ENCODE data around the gene AFMID.

DNA sequence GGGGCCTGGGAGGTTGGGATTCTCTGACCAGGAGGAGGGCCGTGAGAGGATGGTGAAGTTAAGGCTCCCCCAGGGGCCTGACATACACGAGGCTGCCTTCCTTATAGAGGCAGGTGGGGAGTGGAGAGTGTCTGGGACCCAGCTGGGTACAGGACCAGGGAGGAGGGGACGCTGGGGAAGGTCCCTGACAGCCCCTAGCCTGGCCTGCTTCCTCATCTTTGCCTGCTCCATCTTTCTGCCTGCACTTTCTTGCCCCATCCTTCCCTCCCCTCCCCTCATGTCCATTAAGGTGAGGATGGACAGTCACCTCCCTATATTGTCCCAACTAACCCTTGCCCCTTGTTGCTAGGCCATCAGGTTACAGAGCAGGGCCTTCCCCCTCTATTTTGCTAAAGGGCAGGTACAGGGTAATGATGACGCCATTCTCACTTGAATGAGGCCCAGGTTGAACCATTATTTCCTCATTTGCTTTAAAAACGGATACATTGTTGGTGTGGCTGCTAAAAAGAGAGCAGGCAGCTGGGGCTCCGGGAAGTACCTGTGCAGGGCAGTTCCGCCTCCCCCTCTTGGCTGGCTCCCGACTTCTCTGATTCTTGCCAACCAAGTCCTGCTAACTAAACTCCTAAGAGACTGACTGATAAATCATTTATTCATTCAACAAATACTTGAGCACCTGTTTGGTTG is 39.7 kb upstream of the AFMID start:
- TF ChIP-seq EZH2 (IDR thresholded peaks at IDR 0.05; ENCODE audit: borderline replicate concordance, low read depth, low read length, severe bottlenecking) (no peak), FOS (IDR thresholded peaks at IDR 0.05; ENCODE audit: borderline replicate concordance, insufficient read depth, low read length) (no peak)
- TF ChIP-seq, protein P1, sequence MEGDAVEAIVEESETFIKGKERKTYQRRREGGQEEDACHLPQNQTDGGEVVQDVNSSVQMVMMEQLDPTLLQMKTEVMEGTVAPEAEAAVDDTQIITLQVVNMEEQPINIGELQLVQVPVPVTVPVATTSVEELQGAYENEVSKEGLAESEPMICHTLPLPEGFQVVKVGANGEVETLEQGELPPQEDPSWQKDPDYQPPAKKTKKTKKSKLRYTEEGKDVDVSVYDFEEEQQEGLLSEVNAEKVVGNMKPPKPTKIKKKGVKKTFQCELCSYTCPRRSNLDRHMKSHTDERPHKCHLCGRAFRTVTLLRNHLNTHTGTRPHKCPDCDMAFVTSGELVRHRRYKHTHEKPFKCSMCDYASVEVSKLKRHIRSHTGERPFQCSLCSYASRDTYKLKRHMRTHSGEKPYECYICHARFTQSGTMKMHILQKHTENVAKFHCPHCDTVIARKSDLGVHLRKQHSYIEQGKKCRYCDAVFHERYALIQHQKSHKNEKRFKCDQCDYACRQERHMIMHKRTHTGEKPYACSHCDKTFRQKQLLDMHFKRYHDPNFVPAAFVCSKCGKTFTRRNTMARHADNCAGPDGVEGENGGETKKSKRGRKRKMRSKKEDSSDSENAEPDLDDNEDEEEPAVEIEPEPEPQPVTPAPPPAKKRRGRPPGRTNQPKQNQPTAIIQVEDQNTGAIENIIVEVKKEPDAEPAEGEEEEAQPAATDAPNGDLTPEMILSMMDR (IDR thresholded peaks at IDR 0.05; ENCODE audit: extremely low read depth in 1 of 2, insufficient read depth in 1 of 2, low read depth in 1 of 2, low read length in 2 of 2): no peak
- TF ChIP-seq, protein P2, sequence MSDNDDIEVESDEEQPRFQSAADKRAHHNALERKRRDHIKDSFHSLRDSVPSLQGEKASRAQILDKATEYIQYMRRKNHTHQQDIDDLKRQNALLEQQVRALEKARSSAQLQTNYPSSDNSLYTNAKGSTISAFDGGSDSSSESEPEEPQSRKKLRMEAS (IDR thresholded peaks at IDR 0.05; ENCODE audit: insufficient read depth, insufficient read length): no peak
